Measurements from ENCODE around the gene PLA2G5. TPM values are rescaled to one million over a fixed set of nuclear protein-coding genes. Genes with fewer than 3 reads are reported as not detected.
A peak's percentile ranks its signal among the peaks of the same experiment; 100 is the strongest.

Gene PLA2G5
- total RNA-seq, 1 donor from 2014 or later: not detected

- H3K4me1 Mint-ChIP-seq (ENCODE audit: low read depth, unreplicated experiment): peaks cover 5% of the 10 kb centered on the region
- no peak overlapping the region for H3K4me3 Mint-ChIP-seq (ENCODE audit: unreplicated experiment)
- DNase-seq (ENCODE audit: low read depth) (peak; percentile 30), FAIRE-seq (no peak)
- no peak for TF ChIP-seq CTCF (IDR thresholded peaks at IDR 0.05; ENCODE audit: insufficient read depth, low read depth, low read length)
- no peak for TF ChIP-seq EZH2 (IDR thresholded peaks at IDR 0.05; ENCODE audit: insufficient read depth, low read length)
- H3K9me3 Mint-ChIP-seq (ENCODE audit: unreplicated experiment): peaks cover 3% of the 10 kb centered on the region
- H3K36me3 Mint-ChIP-seq (ENCODE audit: low read depth, unreplicated experiment): no peaks in the 10 kb centered on the region
- Histone ChIP-seq H3K4me1 (ENCODE audit: insufficient read depth, low read length) (peaks cover 13% of the 10 kb centered on the region), H3K36me3 (ENCODE audit: insufficient read depth, low read length) (no peaks in the 10 kb centered on the region), H4K20me1 (ENCODE audit: insufficient read depth, low read length) (no peaks in the 10 kb centered on the region), H3K27me3 (ENCODE audit: insufficient read depth, low read length) (peaks cover 9% of the 10 kb centered on the region), H3K79me2 (ENCODE audit: insufficient read depth, low read length) (no peaks in the 10 kb centered on the region), H2AFZ (ENCODE audit: low read depth, low read length) (no peak overlapping the region), H3K4me2 (ENCODE audit: low read length) (peak overlapping the region; percentile 61), H3K9ac (ENCODE audit: low read length) (no peak overlapping the region), H3K9me3 (ENCODE audit: insufficient read depth, low read depth, low read length) (no peaks in the 10 kb centered on the region), H3K27ac (ENCODE audit: low read depth, low read length) (no peak overlapping the region), H3K4me3 (ENCODE audit: insufficient read depth, low read depth, low read length) (no peak overlapping the region)
- H3K27ac Mint-ChIP-seq (ENCODE audit: unreplicated experiment): no peak overlapping the region
- peaks cover 39% of the 10 kb centered on the region for H3K27me3 Mint-ChIP-seq (ENCODE audit: low read depth, unreplicated experiment)
Measured at GRCh38 chr1:20123722-20124455, 53.9 kb downstream of the PLA2G5 start.

- Histone ChIP-seq H3K27me3 (ENCODE audit: insufficient read depth, low read length) (peaks cover 6% of the 10 kb centered on the region), H3K9ac (ENCODE audit: low read length) (no peak overlapping the region), H3K36me3 (ENCODE audit: insufficient read depth, low read length) (no peaks in the 10 kb centered on the region), H3K4me2 (ENCODE audit: low read length) (peak overlapping the region; percentile 61), H3K9me3 (ENCODE audit: insufficient read depth, low read depth, low read length) (no peaks in the 10 kb centered on the region), H2AFZ (ENCODE audit: low read depth, low read length) (peak overlapping the region; percentile 14), H3K4me3 (ENCODE audit: insufficient read depth, low read depth, low read length) (no peak overlapping the region), H4K20me1 (ENCODE audit: insufficient read depth, low read length) (no peaks in the 10 kb centered on the region), H3K4me1 (ENCODE audit: insufficient read depth, low read length) (peaks cover 13% of the 10 kb centered on the region), H3K79me2 (ENCODE audit: insufficient read depth, low read length) (no peaks in the 10 kb centered on the region), H3K27ac (ENCODE audit: low read depth, low read length) (no peak overlapping the region)
- peaks cover 37% of the 10 kb centered on the region for H3K27me3 Mint-ChIP-seq (ENCODE audit: low read depth, unreplicated experiment)
- H3K4me3 Mint-ChIP-seq (ENCODE audit: unreplicated experiment): no peak overlapping the region
- DNase-seq (ENCODE audit: low read depth) (peak; percentile 86), FAIRE-seq (peak; percentile 23)
- TF ChIP-seq EZH2 (IDR thresholded peaks at IDR 0.05; ENCODE audit: insufficient read depth, low read length) (no peak), CTCF (IDR thresholded peaks at IDR 0.05; ENCODE audit: insufficient read depth, low read depth, low read length) (no peak)
- H3K27ac Mint-ChIP-seq (ENCODE audit: unreplicated experiment): no peak overlapping the region
- peaks cover 5% of the 10 kb centered on the region for H3K4me1 Mint-ChIP-seq (ENCODE audit: low read depth, unreplicated experiment)
- no peaks in the 10 kb centered on the region for H3K36me3 Mint-ChIP-seq (ENCODE audit: low read depth, unreplicated experiment)
- peaks cover 4% of the 10 kb centered on the region for H3K9me3 Mint-ChIP-seq (ENCODE audit: unreplicated experiment)
Measured at GRCh38 chr1:20124456-20125057, 54.6 kb downstream of the PLA2G5 start.

GRCh38 chr1:20125100-20125499 lies 55.1 kb downstream of the PLA2G5 start:
- FAIRE-seq (no peak), DNase-seq (ENCODE audit: low read depth) (peak; percentile 18)
- H3K4me1 Mint-ChIP-seq (ENCODE audit: low read depth, unreplicated experiment): peaks cover 5% of the 10 kb centered on the region
- peak overlapping the region; percentile 61 for H3K4me2 ChIP-seq (ENCODE audit: low read length)
- H3K27ac Mint-ChIP-seq (ENCODE audit: unreplicated experiment): no peak overlapping the region
- H3K4me1 ChIP-seq (ENCODE audit: insufficient read depth, low read length): peaks cover 13% of the 10 kb centered on the region
- H3K79me2 ChIP-seq (ENCODE audit: insufficient read depth, low read length): no peaks in the 10 kb centered on the region
- no peak overlapping the region for H2AFZ ChIP-seq (ENCODE audit: low read depth, low read length)
- no peaks in the 10 kb centered on the region for H3K36me3 Mint-ChIP-seq (ENCODE audit: low read depth, unreplicated experiment)
- peaks cover 6% of the 10 kb centered on the region for H3K27me3 ChIP-seq (ENCODE audit: insufficient read depth, low read length)
- no peaks in the 10 kb centered on the region for H3K36me3 ChIP-seq (ENCODE audit: insufficient read depth, low read length)
- no peak overlapping the region for H3K4me3 Mint-ChIP-seq (ENCODE audit: unreplicated experiment)
- TF ChIP-seq CTCF (IDR thresholded peaks at IDR 0.05; ENCODE audit: insufficient read depth, low read depth, low read length) (no peak), EZH2 (IDR thresholded peaks at IDR 0.05; ENCODE audit: insufficient read depth, low read length) (no peak)
- H3K27ac ChIP-seq (ENCODE audit: low read depth, low read length): no peak overlapping the region
- H3K9ac ChIP-seq (ENCODE audit: low read length): no peak overlapping the region
- H3K9me3 Mint-ChIP-seq (ENCODE audit: unreplicated experiment): peaks cover 6% of the 10 kb centered on the region
- peaks cover 32% of the 10 kb centered on the region for H3K27me3 Mint-ChIP-seq (ENCODE audit: low read depth, unreplicated experiment)
- H3K4me3 ChIP-seq (ENCODE audit: insufficient read depth, low read depth, low read length): no peak overlapping the region
- H4K20me1 ChIP-seq (ENCODE audit: insufficient read depth, low read length): no peaks in the 10 kb centered on the region
- no peaks in the 10 kb centered on the region for H3K9me3 ChIP-seq (ENCODE audit: insufficient read depth, low read depth, low read length)

Data from astrocyte (in vitro differentiated cells and primary cell).